Fibroblast of the aortic adventitia (primary cell): ENCODE data around the gene IER3. TPM values are rescaled to one million over a fixed set of nuclear protein-coding genes. Genes with fewer than 3 reads are reported as not detected.

ENCODE experiments used
- DNase-seq: peaks from one replicate; pipeline ENCODE4 v3.0.0-alpha.2; 2010; ENCODE audit warnings: low read depth
- H3K4me3 ChIP-seq: 2 replicates; pipeline ENCODE4 v1.5.1; 2011; ENCODE audit warnings: low read depth, mild to moderate bottlenecking, control low read depth, low read length, moderate library complexity
- CTCF ChIP-seq: IDR thresholded peaks from 2 replicates; pipeline ENCODE4 v1.5.1; 2011; ENCODE audit warnings: mild to moderate bottlenecking, low read length, control low read depth, inconsistent platforms; ENCODE audit not compliant: insufficient read depth
- total RNA-seq: library from RNA; depleted of rRNA; stranded (reverse); fragments of >200 nt; gene quantifications from 2 replicates; pipeline ENCODE4 v1.2.3, GENCODE V29; 2012; ENCODE audit warnings: low replicate concordance

Gene IER3
- total RNA-seq, 1 donor, result 23.8 TPM

GRCh38 chr6:30714263-30714662 is 30.1 kb downstream of the IER3 start:
- no peak for DNase-seq
- no peak for TF ChIP-seq CTCF

GRCh38 chr6:30712441-30712945 is 31.9 kb downstream of the IER3 start:
- TF ChIP-seq CTCF, result no peak
- no peak overlapping the region for H3K4me3 ChIP-seq
- DNase-seq, result no peak

More at GRCh38 chr6:30714263-30714662, 30.1 kb downstream of the IER3 start:
- H3K4me3 ChIP-seq, result no peak overlapping the region

- DNase-seq, result no peak
- TF ChIP-seq CTCF, result no peak
- no peak overlapping the region for H3K4me3 ChIP-seq
These were observed 32.5 kb downstream of the IER3 start for GRCh38 chr6:30711758-30712380.

GRCh38 chr6:30709101-30709868 is 35.1 kb downstream of the IER3 start:
- H3K4me3 ChIP-seq, result no peak overlapping the region
- no peak for TF ChIP-seq CTCF
- no peak for DNase-seq

GRCh38 chr6:30707281-30707850 is 37.0 kb downstream of the IER3 start:
- no peak for DNase-seq
- no peak overlapping the region for H3K4me3 ChIP-seq
- no peak for TF ChIP-seq CTCF

- TF ChIP-seq CTCF, result no peak
- no peak overlapping the region for H3K4me3 ChIP-seq
These were observed 38.7 kb downstream of the IER3 start for GRCh38 chr6:30705620-30706019.

More at GRCh38 chr6:30705620-30706019, 38.7 kb downstream of the IER3 start:
- DNase-seq, result no peak
